NCI-H1105 treated with DMSO at 0.1 percent for 48 hours (cell line): ENCODE data around the gene RFPL1.
"Not testable (repeated sequence)": the region's sequence is repeated elsewhere in the genome, so short reads cannot be mapped to it uniquely, and the experiment has no call there.

Source experiments
- DNase-seq: peaks from one replicate; lab custom pipeline; 2025; lab: John Stamatoyannopoulos, UW

The RFPL1 gene

GRCh38 chr22:29478326-29479276 is 40.2 kb downstream of the RFPL1 start:
- no peak for DNase-seq

DNA sequence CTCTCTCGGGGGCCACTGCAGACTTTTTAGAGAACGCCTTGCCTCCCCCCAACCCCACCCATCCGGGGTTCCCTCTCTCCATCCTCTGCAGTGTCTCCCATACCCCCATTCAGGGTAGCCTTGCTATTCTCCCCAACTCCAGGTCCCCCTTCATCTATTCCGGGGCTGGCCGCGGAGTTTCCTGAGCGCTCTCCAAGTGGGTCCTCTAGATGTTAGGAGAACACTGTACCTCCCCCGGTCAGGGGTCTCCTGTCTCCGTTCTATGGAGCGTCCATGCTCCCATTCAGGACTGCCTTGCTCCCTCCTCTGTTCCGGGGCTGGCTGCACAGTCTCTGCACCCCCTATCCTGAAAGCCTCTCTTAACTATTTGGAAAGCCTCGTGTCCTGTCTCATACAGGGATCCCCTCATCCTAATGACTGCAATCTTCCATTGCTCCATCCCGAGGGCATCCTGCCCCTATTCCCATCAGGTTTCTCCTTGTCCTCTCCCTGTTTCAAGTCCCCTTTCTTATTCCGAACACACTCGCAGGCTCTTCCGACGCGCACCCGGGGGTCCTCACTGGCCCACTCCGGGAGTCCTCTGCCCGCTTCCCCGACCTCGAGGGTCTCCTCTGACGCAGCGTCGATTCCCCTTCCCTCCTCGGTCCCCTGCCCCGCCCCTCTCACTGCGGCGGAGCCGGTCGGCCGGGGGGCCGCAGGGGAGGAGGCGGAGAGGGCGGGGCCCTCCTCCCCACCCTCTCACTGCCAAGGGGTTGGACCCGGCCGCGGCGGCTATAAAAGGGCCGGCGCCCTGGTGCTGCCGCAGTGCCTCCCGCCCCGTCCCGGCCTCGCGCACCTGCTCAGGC is 41.3 kb downstream of the RFPL1 start, which contains the start of gene NEFH:
TSS of gene NEFH (plus strand) at position 802 of the 845 bp plus-strand sequence. CDS start 45 bp downstream, outside the sequence.
- no peak for DNase-seq

DNA sequence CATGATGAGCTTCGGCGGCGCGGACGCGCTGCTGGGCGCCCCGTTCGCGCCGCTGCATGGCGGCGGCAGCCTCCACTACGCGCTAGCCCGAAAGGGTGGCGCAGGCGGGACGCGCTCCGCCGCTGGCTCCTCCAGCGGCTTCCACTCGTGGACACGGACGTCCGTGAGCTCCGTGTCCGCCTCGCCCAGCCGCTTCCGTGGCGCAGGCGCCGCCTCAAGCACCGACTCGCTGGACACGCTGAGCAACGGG is 41.8 kb downstream of the RFPL1 start:
- DNase-seq = no peak

- no peak for DNase-seq
Observed at GRCh38 chr22:29480512-29481264, 42.3 kb downstream of the RFPL1 start.

DNA sequence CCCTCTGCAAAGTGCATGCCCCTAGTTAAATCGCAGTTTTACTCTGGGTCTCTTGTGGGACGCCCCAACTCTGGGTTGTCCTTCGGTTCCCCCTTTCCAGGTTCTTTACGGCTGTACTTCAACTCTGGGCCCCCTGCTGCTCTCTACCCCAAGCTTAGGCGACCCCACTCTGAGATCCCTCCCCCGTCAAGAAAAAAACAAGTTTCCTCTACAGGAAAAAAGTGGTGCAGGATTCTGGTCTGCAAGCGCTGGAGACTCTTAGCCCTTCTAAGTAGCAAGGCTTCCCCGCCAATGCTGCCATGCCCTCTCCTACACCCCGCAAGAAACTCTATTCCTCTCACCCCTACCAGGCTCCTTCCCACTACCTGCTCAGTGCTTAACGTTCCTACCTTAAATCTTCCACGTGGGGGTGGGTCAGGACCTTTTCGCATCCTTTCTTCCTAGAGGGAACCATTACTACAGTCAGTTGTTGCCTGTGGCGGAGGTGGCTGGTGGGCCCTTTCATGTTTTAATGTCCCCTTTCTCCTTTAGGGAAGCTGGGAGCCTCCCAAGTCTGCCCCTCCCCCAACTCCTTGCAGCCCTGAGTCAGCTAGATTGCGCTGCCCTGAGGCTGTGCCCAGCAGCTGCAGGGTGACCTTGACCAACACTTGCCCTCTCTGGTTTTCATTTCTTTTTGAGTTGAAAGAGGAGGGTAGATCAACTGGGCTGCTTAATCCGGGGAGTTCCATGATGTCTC is 43.0 kb downstream of the RFPL1 start:
- DNase-seq = no peak

GRCh38 chr22:29482253-29482652 is 43.9 kb downstream of the RFPL1 start:
- no peak for DNase-seq

- no peak for DNase-seq
Observed at GRCh38 chr22:29482726-29483125, 44.3 kb downstream of the RFPL1 start.

DNA sequence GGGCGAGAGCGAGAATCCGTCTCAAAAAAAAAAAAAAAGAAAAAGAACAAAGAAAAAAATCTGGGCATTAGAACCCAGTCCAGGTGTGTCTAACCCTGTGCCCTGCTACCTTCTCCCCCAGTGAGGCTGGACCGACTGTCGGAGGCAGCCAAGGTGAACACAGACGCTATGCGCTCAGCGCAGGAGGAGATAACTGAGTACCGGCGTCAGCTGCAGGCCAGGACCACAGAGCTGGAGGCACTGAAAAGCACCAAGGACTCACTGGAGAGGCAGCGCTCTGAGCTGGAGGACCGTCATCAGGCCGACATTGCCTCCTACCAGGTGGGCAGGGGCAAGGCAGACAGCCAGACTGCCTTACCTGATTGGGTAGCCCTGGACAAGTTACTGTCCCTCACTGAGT is 44.9 kb downstream of the RFPL1 start:
- no peak for DNase-seq

GRCh38 chr22:29484642-29485041 is 46.3 kb downstream of the RFPL1 start:
- DNase-seq = no peak

DNA sequence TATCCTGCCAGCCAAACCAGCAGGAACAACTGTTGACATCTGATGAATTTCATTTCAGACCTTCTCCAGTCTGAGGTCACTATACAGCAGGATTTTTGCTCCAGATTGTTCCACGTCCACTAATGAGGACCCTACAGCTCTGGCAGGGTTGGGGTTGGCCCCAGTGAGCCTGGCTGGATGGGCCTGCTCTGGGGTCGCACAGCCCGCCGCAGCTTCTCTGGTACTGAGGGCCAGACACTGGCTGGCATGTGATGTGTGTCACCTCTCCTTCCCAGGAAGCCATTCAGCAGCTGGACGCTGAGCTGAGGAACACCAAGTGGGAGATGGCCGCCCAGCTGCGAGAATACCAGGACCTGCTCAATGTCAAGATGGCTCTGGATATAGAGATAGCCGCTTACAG is 47.1 kb downstream of the RFPL1 start:
- DNase-seq = no peak

DNA sequence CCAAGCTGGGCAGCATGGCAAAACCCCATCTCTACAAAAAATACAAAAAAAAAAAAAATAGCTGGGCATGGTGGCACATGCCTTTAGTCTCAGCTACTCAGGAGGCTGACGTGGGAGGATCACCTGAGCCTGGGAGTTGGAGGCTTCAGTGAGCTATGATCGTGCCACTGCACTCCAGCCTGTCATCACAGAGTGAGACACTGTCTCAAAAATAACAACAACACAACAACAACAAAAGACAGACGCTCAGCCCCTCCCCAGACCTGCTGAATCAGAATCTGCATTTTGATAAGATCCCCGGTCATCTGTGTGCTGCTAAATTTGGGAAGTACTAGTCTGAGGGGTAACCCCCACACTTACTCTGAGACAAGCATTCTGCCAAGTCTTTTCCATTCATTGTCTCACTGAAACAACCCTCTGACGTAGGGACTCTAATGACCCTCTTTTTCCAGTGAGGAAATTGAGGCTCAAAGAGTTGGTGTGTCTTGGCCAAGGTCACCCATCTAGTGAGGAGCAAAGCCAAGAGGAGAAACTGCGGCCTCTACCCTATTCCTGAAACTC is 49.1 kb downstream of the RFPL1 start:
- DNase-seq = no peak

DNA sequence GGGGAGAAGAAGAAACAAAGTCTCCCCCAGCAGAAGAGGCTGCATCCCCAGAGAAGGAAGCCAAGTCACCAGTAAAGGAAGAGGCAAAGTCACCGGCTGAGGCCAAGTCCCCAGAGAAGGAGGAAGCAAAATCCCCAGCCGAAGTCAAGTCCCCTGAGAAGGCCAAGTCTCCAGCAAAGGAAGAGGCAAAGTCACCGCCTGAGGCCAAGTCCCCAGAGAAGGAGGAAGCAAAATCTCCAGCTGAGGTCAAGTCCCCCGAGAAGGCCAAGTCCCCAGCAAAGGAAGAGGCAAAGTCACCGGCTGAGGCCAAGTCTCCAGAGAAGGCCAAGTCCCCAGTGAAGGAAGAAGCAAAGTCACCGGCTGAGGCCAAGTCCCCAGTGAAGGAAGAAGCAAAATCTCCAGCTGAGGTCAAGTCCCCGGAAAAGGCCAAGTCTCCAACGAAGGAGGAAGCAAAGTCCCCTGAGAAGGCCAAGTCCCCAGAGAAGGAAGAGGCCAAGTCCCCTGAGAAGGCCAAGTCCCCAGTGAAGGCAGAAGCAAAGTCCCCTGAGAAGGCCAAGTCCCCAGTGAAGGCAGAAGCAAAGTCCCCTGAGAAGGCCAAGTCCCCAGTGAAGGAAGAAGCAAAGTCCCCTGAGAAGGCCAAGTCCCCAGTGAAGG is 50.9 kb downstream of the RFPL1 start:
- not testable (repeated sequence) for DNase-seq

DNA sequence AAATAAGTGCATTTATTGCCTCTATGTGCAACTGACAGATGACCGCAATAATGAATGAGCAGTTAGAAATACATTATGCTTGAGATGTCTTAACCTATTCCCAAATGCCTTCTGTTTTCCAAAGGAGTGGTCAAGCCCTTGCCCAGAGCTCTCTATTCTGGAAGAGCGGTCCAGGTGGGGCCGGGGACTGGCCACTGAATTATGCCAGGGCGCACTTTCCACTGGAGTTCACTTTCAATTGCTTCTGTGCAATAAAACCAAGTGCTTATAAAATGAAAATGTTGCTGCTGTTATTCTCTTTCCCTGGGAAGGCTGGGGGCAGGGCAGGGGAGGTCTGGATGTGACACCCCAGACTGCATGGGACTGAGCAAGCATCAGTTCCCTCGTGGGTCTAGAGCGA is 52.6 kb downstream of the RFPL1 start:
- no peak for DNase-seq
